PC-3 (cell line): ENCODE results near the gene LIPT2.

ENCODE experiments used
- EZH2 ChIP-seq: fragments of 300-600 bp; sonication (generic); IDR thresholded peaks from one replicate; pipeline ENCODE4 v1.6.1; 2017; ENCODE audit warnings: antibody characterized with exemption, mild to moderate bottlenecking, low read length; ENCODE audit not compliant: unreplicated experiment
- TF ChIP-seq, protein P1 (sequence below): fragments of 300-600 bp; sonication (generic); conservative IDR thresholded peaks from 2 replicates; pipeline ENCODE4 v1.5.1; 2017; ENCODE audit warnings: antibody characterized with exemption, low read depth, mild to moderate bottlenecking, low read length

DNA sequence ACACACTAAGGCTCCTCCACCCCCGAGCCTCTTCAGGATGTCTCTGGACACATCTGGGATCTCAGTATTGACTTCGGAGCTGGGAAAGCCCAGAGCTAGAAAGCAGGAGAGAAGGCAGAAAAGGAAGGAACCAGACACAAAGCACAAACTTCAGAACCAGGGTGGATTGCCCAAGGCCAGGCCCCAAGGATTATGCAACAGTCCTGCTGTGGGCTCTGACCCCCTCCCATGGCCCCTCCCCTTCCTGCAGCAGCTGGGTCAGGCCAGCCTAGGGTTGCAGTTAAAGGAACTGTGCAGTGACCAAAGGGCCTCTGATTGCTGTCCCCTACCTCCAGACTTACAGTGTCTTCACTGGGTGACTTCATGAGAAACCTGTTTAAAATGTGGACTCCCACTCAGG is 31.5 kb downstream of the LIPT2 start:
- TF ChIP-seq, protein P1, sequence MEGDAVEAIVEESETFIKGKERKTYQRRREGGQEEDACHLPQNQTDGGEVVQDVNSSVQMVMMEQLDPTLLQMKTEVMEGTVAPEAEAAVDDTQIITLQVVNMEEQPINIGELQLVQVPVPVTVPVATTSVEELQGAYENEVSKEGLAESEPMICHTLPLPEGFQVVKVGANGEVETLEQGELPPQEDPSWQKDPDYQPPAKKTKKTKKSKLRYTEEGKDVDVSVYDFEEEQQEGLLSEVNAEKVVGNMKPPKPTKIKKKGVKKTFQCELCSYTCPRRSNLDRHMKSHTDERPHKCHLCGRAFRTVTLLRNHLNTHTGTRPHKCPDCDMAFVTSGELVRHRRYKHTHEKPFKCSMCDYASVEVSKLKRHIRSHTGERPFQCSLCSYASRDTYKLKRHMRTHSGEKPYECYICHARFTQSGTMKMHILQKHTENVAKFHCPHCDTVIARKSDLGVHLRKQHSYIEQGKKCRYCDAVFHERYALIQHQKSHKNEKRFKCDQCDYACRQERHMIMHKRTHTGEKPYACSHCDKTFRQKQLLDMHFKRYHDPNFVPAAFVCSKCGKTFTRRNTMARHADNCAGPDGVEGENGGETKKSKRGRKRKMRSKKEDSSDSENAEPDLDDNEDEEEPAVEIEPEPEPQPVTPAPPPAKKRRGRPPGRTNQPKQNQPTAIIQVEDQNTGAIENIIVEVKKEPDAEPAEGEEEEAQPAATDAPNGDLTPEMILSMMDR, result no peak
- TF ChIP-seq EZH2, result no peak
